A549 (cell line): ENCODE results near the gene LRP5. TPM values are rescaled to one million over a fixed set of nuclear protein-coding genes. Genes with fewer than 3 reads are reported as not detected.

Experiments used
- ATAC-seq, 2 experiments: fragments of 200-7000 bp in 1 of 2; fragments of >200 bp in 1 of 2; cut with Nextera tagmentation in 1 of 2; cut with Tn5 transposase in 1 of 2; 3 replicates each; pipeline versions ENCODE4 v1.8.0 to v1.9.1; 2018 to 2020; ENCODE audit warnings: mild to moderate bottlenecking in 1 of 2, moderate library complexity in 1 of 2
- CTCF ChIA-PET: fragments of 300-600 bp; sonication (Branson Sonifier 250); formaldehyde crosslinking; extraction: SDS; loops from one replicate; lab custom pipeline; 2021; ENCODE audit warnings: antibody characterized with exemption, inconsistent platforms; lab: Yijun Ruan, JAX
- POLR2A ChIA-PET: fragments of 350-600 bp; formaldehyde crosslinking; extraction: SDS; loops from one replicate; lab custom pipeline; 2021; ENCODE audit warnings: antibody characterized with exemption, inconsistent platforms; lab: Yijun Ruan, JAX
- DNase-seq, 2 experiments: peaks; one replicate each; pipeline versions ENCODE4 v3.0.0 to v3.0.0-alpha.2; 2011 to 2016; ENCODE audit warnings: low read depth in 1 of 2, low spot score in 1 of 2
- FAIRE-seq: peaks from 2 replicates; lab custom pipeline; 2011; peaks lifted over from hg19 to GRCh38; lab: Jason Lieb, UNC
- H3K27ac ChIP-seq, 2 experiments: fragments of >200 bp; sonication (Bioruptor Twin); formaldehyde crosslinking; 3 replicates each; pipeline ENCODE4 v1.5.1; 2016 to 2017
- H3K4me1 ChIP-seq: fragments of >200 bp; sonication (Bioruptor Twin); formaldehyde crosslinking; 3 replicates; pipeline ENCODE4 v1.6.1; 2016
- H3K4me2 ChIP-seq: fragments of >200 bp; sonication (Bioruptor Twin); formaldehyde crosslinking; 3 replicates; pipeline ENCODE4 v1.6.1; 2016
- H3K4me3 ChIP-seq: fragments of >200 bp; sonication (Bioruptor Twin); formaldehyde crosslinking; 3 replicates; pipeline ENCODE4 v1.5.1; 2016
- H3K9me3 ChIP-seq: fragments of >200 bp; sonication (Bioruptor Twin); formaldehyde crosslinking; 3 replicates; pipeline ENCODE4 v1.6.1; 2016
- BHLHE40 ChIP-seq: IDR thresholded peaks from 2 replicates; pipeline ENCODE4 v1.6.1; 2012; ENCODE audit warnings: low read depth, low read length, inconsistent platforms
- CBX8 ChIP-seq: fragments of 200-600 bp; sonication (generic); IDR thresholded peaks from 2 replicates; pipeline ENCODE4 v1.6.1; 2016
- CEBPB ChIP-seq, 2 experiments: fragments of >200 bp in 1 of 2; sonication (Bioruptor Twin) in 1 of 2; formaldehyde crosslinking in 1 of 2; IDR thresholded peaks; 2 replicates each; pipeline ENCODE4 v1.6.1; 2012 to 2016
- CTCF ChIP-seq: fragments of >200 bp; sonication (Bioruptor Twin); formaldehyde crosslinking; IDR thresholded peaks from 3 replicates; pipeline ENCODE4 v1.5.1; 2016
- E2F6 ChIP-seq: IDR thresholded peaks from 2 replicates; pipeline ENCODE4 v1.6.1; 2012; ENCODE audit warnings: low read depth, borderline replicate concordance
- EHF ChIP-seq: fragments of 250-450 bp; sonication (Bioruptor Pico); IDR thresholded peaks from 2 replicates; pipeline ENCODE4 v1.5.0; 2020; ENCODE audit warnings: mild to moderate bottlenecking
- ESRRA ChIP-seq: fragments of 150-350 bp; IDR thresholded peaks from 2 replicates; pipeline ENCODE4 v1.6.1; 2014; ENCODE audit warnings: mild to moderate bottlenecking, low read length, borderline replicate concordance
- FOXS1 ChIP-seq: fragments of 250-450 bp; sonication (Bioruptor Pico); IDR thresholded peaks from 2 replicates; pipeline ENCODE4 v1.5.0; 2020; ENCODE audit warnings: mild to moderate bottlenecking, moderate library complexity
- HDAC2 ChIP-seq: fragments of 200-600 bp; sonication (generic); IDR thresholded peaks from 2 replicates; pipeline ENCODE4 v1.6.1; 2016
- HOXA7 ChIP-seq: fragments of 250-450 bp; sonication (Bioruptor Pico); IDR thresholded peaks from 2 replicates; pipeline ENCODE4 v1.5.0; 2020; ENCODE audit warnings: mild to moderate bottlenecking, moderate library complexity
- HOXB5 ChIP-seq: fragments of 250-450 bp; sonication (Bioruptor Pico); IDR thresholded peaks from 2 replicates; pipeline ENCODE4 v1.5.0; 2020; ENCODE audit warnings: mild to moderate bottlenecking, moderate library complexity
- JUN ChIP-seq, 2 experiments: fragments of >200 bp; sonication (Bioruptor Twin); formaldehyde crosslinking; IDR thresholded peaks; 2 replicates in 1 of 2; 3 replicates in 1 of 2; pipeline ENCODE4 v1.6.1; 2016 to 2017
- NFE2L2 ChIP-seq: fragments of 150-350 bp; conservative IDR thresholded peaks from 2 replicates; pipeline ENCODE4 v1.6.1; 2014; ENCODE audit warnings: low read length
- POLR2A ChIP-seq: IDR thresholded peaks from 2 replicates; pipeline ENCODE4 v1.6.1; 2012; ENCODE audit warnings: mild to moderate bottlenecking, low read length
- RCOR1 ChIP-seq: fragments of 150-350 bp; IDR thresholded peaks from 2 replicates; pipeline ENCODE4 v1.6.1; 2014; ENCODE audit warnings: antibody characterized with exemption, low read length, low read depth
- RFX5 ChIP-seq: fragments of 450-650 bp; IDR thresholded peaks from 2 replicates; pipeline ENCODE4 v1.7.1; 2014; ENCODE audit warnings: antibody characterized with exemption, mild to moderate bottlenecking, moderate library complexity
- RNF2 ChIP-seq: fragments of 200-600 bp; sonication (generic); IDR thresholded peaks from 2 replicates; pipeline ENCODE4 v1.6.1; 2016; ENCODE audit warnings: low read depth, mild to moderate bottlenecking, antibody characterized with exemption, moderate library complexity, borderline replicate concordance
- SMC3 ChIP-seq: fragments of >200 bp; sonication (Bioruptor Twin); formaldehyde crosslinking; IDR thresholded peaks from 3 replicates; pipeline ENCODE4 v1.6.1; 2018; ENCODE audit warnings: inconsistent platforms
- WGBS: methylation state at CpG from one replicate; pipeline ENCODE4 v1.1.6; 2017; ENCODE audit errors: missing lambda C conversion rate; 5-methylcytosine and 5-hydroxymethylcytosine counted together
- polyA plus RNA-seq, 4 experiments: library from polyadenylated mRNA; depleted of rRNA in 3 of 4; stranded (reverse); fragments of >200 nt; fragmentation: RNase III in 1 of 4; extraction: RNeasy Plus Mini Kit Qiagen cat#74134 plus additional on column Dnase treatment in 1 of 4; gene quantifications; 2 replicates in 3 of 4; 3 replicates in 1 of 4; pipeline ENCODE4 v1.2.3, GENCODE V29; 2011 to 2017
- TF ChIP-seq, protein P1 (sequence below): fragments of 250-450 bp; sonication (Bioruptor Pico); IDR thresholded peaks from 2 replicates; pipeline ENCODE4 v1.5.0; 2021; ENCODE audit warnings: mild to moderate bottlenecking, moderate library complexity, borderline replicate concordance
- TF ChIP-seq, protein P2 (sequence below): fragments of >200 bp; sonication (Bioruptor Twin); formaldehyde crosslinking; IDR thresholded peaks from 3 replicates; pipeline ENCODE4 v1.6.1; 2016
- TF ChIP-seq, protein P3 (sequence below): IDR thresholded peaks from 2 replicates; pipeline ENCODE4 v1.6.1; 2012

Gene LRP5
- polyA plus RNA-seq, 2 of the 4 experiments (the other 2 are of a cell fraction), result 10.9 to 32.3 TPM

DNA sequence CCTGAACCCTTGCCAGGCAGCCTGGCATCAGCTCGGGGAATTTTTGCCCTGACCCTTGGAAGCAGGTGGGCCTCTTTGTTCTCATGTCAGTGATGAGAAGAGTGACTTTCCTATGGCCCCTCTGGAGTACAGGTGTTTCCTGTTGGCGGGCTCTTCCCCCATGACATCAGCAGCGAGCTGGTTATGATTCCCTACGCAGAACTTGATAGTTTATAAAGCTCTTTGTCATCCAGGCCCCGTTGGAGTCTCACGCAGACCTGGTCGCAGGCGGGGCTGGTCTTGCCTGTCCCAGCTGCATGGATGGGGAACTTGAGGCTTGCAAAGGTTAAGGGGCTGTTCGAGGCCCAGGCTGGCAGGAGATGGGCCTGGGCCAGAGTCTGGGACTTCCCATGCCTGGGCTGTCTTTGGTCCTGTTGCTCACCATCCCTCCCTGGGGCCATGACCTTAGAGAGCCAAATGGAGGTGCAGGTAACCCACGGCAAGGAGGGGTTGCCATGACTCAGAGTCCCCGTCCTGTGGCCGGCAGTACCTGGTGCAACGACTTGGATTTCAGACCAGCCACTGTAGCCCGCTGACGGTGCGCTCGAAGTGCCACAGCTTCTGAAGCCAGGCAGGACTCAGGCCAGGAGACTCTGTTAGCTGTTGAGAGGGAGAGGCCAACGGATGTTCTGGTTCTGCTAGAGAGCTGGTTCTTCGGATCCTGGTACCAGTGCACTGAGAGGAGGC lies 102.3 kb downstream of the LRP5 start (continued):
- TF ChIP-seq, protein P1, sequence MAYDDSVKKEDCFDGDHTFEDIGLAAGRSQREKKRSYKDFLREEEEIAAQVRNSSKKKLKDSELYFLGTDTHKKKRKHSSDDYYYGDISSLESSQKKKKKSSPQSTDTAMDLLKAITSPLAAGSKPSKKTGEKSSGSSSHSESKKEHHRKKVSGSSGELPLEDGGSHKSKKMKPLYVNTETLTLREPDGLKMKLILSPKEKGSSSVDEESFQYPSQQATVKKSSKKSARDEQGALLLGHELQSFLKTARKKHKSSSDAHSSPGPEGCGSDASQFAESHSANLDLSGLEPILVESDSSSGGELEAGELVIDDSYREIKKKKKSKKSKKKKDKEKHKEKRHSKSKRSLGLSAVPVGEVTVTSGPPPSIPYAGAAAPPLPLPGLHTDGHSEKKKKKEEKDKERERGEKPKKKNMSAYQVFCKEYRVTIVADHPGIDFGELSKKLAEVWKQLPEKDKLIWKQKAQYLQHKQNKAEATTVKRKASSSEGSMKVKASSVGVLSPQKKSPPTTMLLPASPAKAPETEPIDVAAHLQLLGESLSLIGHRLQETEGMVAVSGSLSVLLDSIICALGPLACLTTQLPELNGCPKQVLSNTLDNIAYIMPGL, result no peak
- TF ChIP-seq ESRRA, result no peak

DNA sequence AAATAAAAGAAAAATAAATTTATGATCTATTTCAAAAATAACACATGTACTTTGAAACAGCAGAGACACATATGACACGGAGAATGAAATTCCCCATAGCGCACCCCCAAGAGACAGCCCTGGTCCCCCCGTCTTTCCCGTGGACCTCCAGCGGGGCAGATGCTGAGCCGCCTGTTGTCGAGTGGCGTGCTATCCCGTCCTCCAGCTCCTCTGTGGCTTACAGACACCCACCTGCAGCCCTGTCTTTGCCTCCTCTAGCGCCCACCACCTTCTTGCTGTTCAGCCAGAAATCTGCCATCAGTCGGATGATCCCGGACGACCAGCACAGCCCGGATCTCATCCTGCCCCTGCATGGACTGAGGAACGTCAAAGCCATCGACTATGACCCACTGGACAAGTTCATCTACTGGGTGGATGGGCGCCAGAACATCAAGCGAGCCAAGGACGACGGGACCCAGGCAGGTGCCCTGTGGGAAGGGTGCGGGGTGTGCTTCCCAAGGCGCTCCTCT lies 103.7 kb downstream of the LRP5 start:
- Histone ChIP-seq H3K4me3 (no peak overlapping the region), H3K27ac (no peak overlapping the region), H3K9me3 (no peaks in the 10 kb centered on the region), H3K4me2 (no peak overlapping the region), H3K4me1 (no peaks in the 10 kb centered on the region)
- DNase-seq (no peak), FAIRE-seq (no peak), ATAC-seq (no peak)
- CTCF ChIA-PET, result no interaction called here
- POLR2A ChIA-PET, result no interaction called here
- WGBS, result 94% methylated on average over 22 of the region's 22 CpGs
- TF ChIP-seq POLR2A (no peak), CTCF (no peak), HOXB5 (CRISPR knock-in tag) (no peak), SMC3 (no peak), BHLHE40 (no peak), HDAC2 (no peak)
- TF ChIP-seq, protein P2, sequence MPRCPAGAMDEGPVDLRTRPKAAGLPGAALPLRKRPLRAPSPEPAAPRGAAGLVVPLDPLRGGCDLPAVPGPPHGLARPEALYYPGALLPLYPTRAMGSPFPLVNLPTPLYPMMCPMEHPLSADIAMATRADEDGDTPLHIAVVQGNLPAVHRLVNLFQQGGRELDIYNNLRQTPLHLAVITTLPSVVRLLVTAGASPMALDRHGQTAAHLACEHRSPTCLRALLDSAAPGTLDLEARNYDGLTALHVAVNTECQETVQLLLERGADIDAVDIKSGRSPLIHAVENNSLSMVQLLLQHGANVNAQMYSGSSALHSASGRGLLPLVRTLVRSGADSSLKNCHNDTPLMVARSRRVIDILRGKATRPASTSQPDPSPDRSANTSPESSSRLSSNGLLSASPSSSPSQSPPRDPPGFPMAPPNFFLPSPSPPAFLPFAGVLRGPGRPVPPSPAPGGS, result no peak

DNA sequence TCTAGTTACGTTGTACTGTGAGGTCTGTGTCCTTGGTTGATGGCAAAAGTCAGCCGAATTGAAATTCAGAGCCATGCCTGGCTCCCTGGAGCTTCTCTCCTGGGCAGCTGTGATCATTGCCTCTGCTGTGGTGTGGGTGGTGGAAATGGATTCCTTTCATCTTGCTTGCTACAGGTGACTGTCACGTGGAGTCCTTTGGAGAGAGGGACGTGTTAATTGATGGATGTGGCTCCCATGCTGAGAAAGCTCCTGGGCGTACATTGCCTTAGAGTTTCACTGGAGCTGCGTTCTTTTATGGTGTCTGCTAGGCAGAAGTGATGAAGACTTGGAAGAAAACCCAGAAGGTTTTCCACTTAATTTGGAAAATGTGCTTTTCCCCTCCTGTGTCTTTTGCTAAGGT lies 106.3 kb downstream of the LRP5 start:
- ChIA-PET POLR2A (interaction anchor here (0.6 kb wide), 1 partner anchor 14 kb away, joined by 5 read pairs; no protein-coding TSS in a partner anchor), CTCF (no interaction called here)

More for the DNA sequence above, 106.3 kb downstream of the LRP5 start:
- TF ChIP-seq EHF (no peak), NFE2L2 (no peak), CEBPB (IDR thresholded peaks at IDR 0.05) (no peak), RFX5 (no peak), E2F6 (no peak), SMC3 (no peak), FOXS1 (CRISPR knock-in tag) (no peak), JUN (IDR thresholded peaks at IDR 0.05) (no peak), CBX8 (no peak), HOXA7 (CRISPR knock-in tag) (no peak), RCOR1 (no peak), RNF2 (no peak)
- TF ChIP-seq, protein P3, sequence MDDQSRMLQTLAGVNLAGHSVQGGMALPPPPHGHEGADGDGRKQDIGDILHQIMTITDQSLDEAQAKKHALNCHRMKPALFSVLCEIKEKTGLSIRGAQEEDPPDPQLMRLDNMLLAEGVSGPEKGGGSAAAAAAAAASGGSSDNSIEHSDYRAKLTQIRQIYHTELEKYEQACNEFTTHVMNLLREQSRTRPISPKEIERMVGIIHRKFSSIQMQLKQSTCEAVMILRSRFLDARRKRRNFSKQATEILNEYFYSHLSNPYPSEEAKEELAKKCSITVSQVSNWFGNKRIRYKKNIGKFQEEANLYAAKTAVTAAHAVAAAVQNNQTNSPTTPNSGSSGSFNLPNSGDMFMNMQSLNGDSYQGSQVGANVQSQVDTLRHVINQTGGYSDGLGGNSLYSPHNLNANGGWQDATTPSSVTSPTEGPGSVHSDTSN, result no peak
- TF ChIP-seq, protein P1, result no peak
- TF ChIP-seq, all 56 proteins: peak for 0
- FAIRE-seq (no peak), ATAC-seq (no peak), DNase-seq (no peak)
- Histone ChIP-seq H3K27ac (no peak overlapping the region), H3K4me3 (no peak overlapping the region), H3K9me3 (no peaks in the 10 kb centered on the region), H3K4me1 (no peaks in the 10 kb centered on the region), H3K4me2 (no peak overlapping the region)
- 90% methylated on average over 6 of the region's 6 CpGs for WGBS
